Stimulated activated CD4-positive, alpha-beta T cell treated with anti-CD3 and anti-CD28 coated beads, Interleukin-12 subunit alpha, Interleukin-12 subunit beta, amount 100 ng/mL, for 48 hours (primary cell): Measurements from ENCODE around the gene PRCP.

Source experiments
- DNase-seq, 3 donors: peaks; one replicate each; pipeline ENCODE4 v3.0.0-alpha.2; 2020; ENCODE audit warnings: low read depth in 2 of 3, low spot score in 1 of 3

The PRCP gene

DNA sequence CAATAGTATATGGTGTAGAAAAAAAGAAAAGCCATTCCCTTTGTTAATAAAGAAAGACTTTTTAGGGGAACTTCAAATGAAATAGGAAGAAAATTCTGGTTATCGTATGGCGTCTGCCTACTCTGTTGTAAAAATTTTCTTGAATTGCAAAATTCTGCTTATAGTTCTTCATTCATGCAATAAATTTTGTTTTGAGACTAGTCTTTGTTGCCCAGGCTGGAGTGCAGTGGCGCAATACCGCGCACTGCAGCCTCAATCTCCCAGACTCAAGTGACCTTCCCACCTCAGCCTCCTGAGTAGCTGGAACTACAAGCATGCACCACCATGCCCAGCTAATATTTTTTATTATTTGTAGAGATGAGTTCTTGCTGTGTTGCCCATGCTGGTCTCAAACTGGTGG is 7.1 kb upstream of the PRCP start:
- no peak for DNase-seq

DNA sequence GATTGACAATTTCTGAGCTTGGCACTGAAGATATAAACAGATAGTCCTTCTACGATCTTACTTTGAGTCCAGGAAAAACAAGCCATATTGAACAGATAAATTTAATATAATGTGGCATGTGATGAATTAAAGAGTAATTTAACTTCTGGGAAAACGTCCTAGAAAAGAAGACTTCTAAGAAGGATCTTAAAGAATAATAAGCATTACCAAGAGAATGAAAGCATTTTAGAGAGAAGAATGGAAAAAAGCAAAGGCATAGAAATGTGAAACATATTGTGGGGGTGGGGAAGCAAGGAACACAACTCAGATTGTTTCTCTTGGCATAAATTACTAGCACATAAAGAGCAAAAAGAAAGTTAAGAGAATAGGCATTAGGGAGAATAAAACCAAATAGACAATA is 6.7 kb upstream of the PRCP start:
- no peak for DNase-seq

DNA sequence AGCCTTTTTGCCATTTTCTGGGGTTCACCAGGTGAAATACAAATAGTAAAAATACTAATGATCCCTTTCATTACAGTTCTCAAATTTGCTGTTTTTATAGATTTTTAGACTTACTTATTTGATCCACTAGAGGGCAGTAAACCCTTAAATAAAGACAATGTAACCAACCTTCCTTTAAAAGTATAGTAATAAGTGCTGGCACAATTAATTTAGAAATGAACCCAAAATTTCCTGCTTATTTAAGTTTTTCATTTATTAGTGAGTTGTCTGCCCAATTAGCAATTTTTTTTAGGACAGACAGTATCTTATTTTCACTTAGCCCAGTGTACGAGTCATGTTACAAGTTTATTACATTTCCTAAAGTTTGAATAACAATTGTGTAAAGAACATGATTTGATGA is 6.0 kb upstream of the PRCP start:
- no peak for DNase-seq

DNA sequence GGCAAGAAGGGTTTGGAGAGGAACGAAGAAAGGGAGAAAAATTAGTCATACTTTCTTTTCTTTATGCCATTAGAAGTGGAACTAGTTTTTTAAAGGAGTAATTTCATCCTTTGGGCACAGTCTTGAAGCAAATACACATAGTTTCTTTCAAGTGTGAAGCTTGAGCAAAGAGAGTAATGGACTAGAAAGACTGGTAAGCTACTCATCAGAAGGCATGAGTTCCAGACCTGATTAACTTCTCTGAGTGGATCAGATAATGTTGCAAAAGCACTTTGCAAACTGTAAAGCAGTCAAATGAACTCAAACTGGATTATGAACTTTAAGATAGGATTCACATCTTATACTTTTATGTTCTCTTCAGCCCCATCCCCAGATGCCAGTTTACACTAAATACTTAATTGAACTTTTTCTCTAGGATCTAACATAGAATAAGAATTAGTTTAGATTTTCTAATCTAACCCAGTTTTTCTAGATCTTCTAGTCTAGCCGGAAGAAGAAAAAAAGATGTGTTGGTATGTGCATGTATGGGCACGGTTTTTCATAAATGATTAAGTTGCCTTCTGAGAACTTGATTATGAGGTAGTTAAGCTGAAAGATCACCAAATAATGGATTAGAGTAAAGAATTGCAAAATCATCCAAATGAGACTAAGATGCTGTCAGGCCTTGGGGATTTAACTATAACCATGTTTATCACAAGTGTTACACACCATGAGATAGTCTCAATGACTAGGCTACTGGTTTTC is 3.8 kb upstream of the PRCP start:
- DNase-seq, result no peak

DNA sequence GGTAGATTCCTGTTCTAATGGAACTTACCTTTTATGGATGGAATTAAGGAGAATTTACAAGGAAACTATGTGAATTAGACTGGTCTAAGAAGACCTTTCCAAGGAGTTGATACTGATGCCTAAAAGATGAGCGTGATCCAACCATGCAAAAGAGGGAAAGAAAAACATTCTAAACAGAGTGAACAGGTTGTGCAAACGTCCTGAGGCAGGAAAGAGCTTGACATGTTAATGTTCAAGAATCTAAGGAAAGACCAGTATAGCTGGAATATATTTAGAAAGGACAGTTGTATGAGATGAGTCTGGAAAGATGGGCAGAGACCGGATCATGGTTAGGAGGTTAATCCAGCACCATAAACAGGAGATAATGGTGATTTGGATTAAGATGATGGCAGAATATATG is 2.6 kb upstream of the PRCP start:
- no peak for DNase-seq

DNA sequence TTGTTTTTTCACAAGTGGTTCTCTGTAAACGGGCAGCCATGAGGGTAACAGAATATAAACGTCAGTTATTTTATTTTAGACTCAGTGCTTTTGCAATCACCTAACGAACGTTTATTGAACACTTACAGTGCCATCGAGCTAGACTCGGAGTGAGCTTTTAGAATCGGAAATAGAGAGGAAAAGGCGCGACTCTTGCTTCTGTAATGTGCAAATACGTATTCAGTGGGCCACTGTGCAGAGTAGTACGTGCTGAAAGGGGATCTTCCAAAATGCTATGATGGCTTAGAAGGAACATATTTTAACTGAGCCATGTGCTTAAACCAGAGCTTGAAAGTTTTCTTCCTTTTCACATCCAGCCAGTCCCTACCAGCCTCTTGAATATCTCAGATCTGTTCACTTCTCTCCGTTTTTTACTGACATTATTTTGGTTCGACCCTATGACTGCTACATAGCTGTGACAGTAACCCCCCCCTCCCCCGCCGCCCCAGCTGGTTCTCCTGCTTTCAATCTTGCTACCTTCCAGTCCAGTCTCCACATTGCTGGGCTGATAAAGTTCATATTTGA is 1.8 kb upstream of the PRCP start:
- DNase-seq, result no peak

DNA sequence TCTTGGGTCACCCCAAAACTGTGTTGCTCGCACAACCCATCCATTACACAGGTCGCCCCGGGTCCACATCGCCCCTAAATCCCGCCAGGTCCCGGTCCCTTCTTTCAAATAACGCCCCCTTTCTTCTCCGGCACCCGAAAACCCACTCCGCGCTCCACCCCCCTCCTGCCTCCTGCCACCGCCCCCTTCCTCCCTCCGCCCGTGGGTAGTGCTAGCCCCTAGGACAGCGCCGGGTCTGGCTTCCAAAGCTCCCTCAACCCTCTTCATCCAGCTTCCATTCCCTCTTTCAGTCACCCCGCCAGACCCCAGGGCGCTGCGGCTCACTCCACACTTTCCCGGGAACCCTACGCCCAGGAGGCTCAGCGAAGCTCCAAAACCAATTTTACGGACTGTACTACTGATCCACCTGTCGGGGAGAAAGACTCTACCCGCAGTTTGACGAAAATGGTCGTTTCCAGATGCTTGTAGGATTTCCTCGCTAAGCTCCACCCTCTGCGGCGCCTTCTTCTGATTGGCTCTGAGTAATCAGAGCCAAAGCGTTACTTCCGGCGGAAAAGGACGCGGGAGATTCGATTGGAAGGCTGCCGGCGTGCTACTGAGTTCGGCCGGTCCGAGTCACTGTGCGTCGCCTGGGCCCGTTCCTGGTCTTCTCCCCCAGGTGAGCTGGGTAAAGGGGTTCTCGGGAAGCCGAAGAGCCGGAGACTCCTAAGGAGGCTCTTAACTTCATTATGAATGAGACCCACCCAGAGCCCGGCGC is 1.1 kb upstream of the PRCP start, which contains the start of gene DDIAS:
DDIAS (plus strand) TSS at position 572 of the 757 bp plus-strand sequence. CDS start 13,003 bp downstream, outside the sequence.
- peak; percentile 91 to 92 (median 91) for DNase-seq

DNA sequence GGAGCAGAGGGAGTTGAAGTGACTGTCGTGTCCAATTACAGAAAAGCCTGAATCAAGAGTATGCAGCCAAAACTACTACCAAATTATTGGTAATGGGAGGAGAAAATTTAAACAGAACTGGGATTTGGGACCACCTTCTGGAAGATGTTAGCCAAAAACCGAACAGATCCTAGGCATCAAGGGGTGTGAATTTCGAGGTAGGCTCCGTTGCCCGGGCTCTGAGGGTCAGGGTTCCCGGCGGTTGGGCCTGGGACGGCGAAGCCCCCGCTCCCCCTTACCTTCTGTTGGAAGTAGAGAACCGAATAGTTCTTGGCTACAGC is 313 bp downstream of the PRCP start:
- DNase-seq, result no peak

DNA sequence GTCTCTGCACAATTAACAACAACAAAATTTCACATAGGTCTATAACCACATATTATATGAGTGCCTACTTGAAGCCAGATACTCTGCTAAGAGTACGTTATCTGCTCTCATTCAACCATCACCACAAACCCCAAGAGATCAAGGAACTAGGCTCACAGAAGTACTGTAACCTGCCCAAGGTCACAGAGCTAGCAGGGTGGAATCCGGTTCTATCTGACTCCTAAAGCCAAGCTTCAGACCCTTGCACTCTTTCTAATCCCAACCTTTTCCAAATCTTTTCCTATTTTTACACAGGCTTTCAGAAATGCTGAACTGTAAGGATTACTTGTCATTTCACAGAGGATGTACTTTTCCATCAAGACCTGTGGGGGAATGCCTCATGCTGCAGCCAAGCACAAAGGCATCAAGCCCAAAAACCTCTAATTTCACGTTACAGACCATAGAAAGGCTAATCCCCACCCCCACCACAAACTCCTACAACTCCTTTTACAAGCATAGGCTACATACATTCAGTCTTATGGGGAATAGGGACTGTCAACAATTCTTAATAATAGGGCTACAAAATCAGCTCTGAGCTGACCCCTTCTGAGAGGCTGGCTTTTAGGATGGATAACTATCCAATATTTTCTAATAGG is 927 bp downstream of the PRCP start:
- peak in 1 of 3 donors; percentile 9 for DNase-seq

DNA sequence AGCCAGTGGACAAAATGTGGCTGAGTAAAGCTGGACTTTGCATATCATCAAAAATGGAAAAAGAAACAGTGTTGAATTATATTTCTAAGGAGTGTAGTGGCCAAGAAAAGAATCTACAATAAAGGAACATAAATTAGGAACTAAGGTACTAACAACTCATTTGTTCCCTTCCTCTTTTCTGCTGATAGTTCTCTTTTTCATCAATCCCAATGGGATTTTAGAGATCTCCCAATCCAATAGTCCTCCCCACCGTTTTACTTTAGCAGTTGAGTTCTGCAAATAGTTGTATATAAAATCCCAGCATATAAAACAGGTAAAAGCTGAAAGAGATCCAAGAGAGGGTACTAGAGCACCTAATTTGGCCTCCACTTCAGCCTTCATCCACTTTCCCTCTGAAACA is 2.0 kb downstream of the PRCP start:
- DNase-seq, result no peak

DNA sequence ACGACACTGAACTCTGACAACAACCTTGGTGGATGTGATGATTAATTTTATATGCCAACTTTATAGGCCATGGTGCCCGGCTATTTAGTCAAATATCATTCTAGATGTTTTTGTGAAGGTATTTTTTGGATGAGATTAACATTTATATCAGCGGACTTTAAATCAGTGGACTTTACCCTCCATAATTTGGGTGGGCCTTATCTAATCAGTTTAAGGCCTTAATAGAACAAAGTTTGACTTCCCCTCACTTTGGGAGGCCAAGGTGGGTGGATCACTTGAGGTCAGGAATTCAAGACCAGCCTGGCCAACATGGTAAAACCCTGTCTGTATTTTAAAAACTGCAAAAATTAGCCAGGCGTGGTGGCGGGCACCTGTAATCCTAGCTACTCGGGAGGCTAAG is 4.0 kb downstream of the PRCP start:
- no peak for DNase-seq

DNA sequence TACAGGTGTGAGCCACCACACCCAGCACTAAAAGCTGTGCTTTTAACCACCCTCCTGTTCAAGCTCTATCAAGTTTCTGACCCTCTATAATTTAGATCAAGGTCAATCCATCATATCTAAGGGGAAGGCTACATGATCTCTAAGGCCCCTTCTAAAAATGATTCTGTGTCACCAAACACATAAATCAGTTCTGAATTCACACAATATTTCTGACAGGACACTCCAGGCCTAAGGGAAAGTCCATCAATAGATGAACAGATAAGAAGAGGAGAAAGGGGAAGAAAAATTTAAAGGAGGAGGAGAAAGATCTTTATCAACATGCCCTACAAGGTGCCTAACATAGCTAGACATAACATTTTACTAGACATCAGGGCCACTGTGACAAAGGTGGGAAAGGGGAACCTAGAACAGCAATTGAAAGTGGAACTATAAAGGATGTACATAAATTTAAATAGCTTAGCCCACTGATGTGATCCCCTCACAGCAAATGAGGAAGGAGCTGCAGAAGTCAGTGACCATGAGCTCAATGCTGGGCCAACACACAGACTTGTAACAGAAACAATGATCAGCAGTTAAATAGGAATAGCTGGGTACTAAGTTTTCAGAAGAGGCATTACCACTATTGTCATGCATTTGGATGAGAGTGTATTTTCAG is 4.7 kb downstream of the PRCP start:
- no peak for DNase-seq

DNA sequence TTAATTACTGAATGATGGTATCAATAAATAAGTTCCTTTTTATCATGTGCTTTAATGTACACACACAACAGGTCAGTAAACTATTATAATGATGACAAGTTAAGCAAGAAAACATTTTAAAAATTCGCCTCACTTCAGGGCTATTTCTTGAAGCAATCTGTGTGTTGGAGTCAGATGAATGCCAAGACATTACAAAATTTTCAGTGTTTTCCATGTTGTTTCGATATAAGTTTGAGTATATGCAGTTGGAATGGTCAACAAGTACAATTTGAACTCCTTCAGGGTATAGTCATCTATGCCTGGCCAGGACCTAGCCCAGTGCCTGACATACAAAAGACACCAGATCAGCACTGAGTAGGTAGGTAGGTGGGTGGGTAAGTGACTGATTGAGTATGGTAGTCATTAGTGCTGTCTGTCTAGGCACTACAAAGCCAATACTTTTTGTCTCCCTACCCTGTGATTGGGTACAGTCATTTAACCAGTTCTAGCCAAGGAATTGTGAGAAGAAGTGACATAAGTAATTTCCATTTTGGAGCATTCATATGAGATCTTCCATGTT is 7.5 kb downstream of the PRCP start:
- no peak for DNase-seq

DNA sequence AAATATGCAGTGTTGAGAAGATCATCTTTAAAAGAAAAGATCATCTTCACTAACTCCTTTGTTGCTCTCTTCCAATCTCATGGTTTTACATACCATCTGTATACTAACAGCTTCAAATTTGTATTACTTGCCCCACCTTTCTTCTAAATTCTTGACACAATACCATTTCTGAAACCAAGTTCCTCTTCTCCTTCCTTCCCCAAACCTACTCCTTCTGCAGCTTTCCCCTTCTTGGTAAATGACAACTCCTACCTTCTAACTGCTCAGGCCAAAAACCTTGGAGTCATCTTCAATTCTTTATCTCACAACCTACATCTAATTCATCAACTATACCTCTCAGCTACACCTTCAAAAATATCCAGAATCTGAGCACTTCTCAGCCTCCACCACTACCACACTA is 9.3 kb downstream of the PRCP start:
- no peak for DNase-seq

DNA sequence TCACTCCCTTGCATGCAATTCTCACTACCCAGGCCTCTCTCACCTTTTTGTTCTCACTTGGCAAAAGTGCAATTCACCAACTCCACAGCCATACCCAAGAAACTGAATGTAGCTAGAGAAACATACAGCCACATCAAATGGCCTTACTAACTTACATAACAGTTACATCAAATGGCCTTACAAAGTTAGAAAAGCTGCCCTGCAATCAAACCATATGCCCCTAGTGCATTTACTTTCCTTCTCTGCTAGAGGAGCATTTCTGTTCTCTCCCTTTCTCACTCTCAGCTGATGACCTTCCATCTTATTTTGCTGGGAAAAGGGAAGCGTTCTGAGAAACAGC is 10.3 kb downstream of the PRCP start:
- DNase-seq, result no peak

DNA sequence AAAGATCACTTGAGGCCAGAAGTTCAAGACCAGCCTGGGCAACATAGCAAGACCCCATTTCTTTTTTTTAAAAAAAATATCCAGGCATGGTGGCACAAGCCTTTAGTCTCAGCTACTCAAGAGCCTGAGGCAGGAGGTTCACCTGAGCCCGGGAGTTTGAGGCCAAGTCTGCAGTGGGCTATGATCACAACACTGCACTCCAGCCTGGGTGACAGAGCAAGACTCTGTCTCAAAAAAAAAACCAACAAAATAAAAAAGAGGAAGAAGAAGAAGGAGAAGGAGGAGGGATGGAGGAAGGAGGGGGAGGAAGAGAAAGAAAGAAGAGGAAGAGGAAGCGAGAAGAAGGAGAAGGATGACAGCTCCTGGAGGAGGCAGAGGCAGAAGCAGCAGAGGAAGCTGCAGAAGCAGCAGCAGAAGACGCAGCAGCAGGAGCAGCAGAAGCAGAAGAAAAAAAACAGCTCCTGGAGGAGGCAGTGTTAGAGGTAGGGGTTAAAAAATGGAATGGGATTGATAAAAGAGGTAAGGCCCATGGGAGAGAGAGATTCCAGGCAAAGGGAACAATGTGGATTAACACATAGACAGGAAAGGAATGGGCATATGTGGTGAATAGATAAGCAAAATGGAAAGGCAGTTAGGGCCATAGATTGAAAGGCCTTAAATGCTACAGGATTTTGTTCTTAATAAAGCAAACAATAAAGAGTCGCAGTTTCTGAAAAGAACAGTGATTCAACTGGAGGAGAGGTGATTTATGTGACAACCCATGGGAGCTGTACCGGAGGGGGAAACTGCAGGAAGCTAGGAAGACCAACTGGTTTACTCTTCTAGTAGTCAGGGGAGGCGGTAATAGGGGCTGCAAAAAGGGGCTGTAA is 10.9 kb downstream of the PRCP start:
- no peak for DNase-seq

DNA sequence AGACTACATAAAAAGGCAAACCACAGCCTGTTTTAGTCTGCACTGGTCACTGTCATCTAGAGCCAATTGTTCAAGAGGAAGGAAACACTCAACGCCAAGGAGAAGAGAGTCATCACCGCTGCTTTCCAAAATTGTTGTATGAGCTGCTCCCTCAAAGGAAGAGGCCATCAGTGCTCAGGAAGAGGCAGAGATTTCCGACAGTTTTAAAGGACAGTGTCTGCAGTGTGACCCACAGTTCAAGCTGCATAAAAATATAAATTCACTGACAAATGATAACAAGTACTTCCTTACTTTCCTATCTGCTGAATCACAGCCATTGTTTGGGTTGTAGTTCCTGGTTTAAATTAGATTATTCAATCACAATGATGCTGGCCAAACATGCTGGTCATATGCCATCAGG is 16.4 kb downstream of the PRCP start:
- no peak for DNase-seq

DNA sequence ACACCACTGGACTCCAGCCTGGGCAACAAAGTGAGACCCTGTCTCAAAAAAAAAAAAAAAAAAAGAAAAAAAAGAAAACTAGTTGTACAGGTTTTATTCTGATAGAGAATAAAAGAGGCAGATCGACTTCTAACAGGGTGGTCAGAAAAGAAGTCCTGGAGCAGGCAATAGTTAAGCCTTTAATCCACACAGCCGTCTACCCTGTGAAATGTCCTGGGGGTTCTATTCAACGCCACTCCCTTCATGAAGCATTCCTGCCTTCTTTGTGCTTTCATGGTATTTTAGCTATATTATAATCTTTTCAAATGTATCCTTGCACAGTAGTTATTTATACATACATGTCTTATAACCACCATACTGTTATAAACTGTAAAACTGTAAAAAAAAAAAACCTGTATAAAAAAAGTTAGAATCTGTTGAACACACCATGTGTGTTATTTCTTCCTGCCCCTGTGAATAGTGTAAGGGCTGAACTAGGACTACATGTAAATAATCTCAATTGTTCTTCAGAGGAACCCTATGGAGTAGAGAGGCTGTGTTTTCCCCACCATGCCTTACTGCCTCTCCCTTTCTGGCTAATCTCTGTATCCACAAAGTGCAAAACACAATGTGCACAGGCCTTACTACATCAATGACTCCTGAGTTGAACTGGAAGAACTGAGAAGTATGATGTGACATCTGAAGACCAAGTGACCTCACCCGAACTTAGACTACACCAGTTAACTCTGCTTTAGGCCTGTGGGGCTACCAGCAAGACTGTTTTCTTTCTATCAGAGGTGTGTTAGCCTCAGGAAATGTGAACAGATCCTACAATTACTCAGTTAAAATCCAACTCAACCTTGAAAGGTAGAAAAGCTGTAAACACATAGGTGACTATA is 25.3 kb downstream of the PRCP start:
- DNase-seq, result no peak

DNA sequence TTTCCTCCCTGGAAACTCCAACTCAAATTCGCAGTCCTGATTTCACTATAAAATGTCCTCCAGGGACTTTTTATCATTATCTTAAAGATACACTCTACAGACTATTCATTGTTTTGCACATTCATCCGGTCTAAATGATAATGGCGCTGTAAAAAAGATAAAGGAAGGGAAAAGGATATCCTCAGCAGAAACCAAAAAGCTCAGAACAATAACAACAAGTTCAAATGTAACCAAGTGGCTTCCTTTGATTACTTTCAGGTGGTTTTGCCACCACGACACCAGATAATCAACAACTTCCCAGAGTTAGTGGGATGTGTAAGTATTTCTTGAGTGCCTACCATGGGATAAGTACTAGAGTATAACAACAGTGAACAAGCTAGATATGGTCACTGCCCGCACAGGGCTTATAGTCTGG is 26.3 kb downstream of the PRCP start:
- no peak for DNase-seq
